ENCODE measurements around the gene METTL22. TPM values are rescaled to one million over a fixed set of nuclear protein-coding genes. Genes with fewer than 3 reads are reported as not detected.

METTL22 gene
- total RNA-seq, 4 donors from 2014 or later, result 20.2 to 70.3 (median 45.4) TPM

DNA sequence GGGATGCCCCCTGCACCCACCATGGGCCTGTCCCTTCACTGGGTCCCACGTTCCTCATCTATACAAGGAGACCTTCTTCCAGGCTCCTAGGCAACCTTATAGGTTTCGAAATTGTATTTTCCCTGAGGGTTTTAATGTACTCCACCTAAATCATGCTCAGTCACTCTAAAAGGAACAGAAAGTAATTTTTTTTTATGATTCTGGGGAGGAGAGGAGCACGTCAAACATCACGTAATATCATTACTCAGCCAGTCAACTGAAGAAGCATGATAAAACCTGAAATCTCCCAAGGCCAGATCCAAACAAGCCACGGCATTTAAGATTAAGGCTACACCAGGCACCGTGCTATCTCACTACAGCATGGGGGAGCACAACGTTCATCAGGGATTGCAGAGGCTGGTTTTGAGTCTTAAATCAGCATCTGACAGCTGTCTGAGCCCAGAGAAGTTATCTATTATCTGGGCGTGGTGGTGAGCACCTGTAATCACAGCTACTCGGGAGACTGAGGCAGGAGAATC lies 27.3 kb upstream of the METTL22 start:
- H3K27me3 ChIP-seq, result peaks cover 4 to 6% of the 10 kb centered on the region in 2 donors
- H3K27ac ChIP-seq, result no peak overlapping the region
- H3K36me3 ChIP-seq, result no peaks in the 10 kb centered on the region
- H3K4me3 ChIP-seq, result no peak overlapping the region
- DNase-seq, result no peak
- no peaks in the 10 kb centered on the region for H3K9me3 ChIP-seq
- intact Hi-C loops (cut with DNase I; ENCODE audit: low total_unique reads), result no loop called here
- no peaks in the 10 kb centered on the region for H3K4me1 ChIP-seq
- TF ChIP-seq POLR2A (IDR thresholded peaks at IDR 0.05) (no peak), CTCF (IDR thresholded peaks at IDR 0.05) (no peak)

- Histone ChIP-seq H3K4me1 (no peaks in the 10 kb centered on the region), H3K27ac (no peak overlapping the region), H3K27me3 (no peaks in the 10 kb centered on the region), H3K36me3 (no peaks in the 10 kb centered on the region), H3K4me3 (no peak overlapping the region), H3K9me3 (no peaks in the 10 kb centered on the region)
- intact Hi-C loops (cut with DNase I; ENCODE audit: low total_unique reads), result no loop called here
- TF ChIP-seq POLR2A (IDR thresholded peaks at IDR 0.05), result no peak
- no peak for TF ChIP-seq CTCF (IDR thresholded peaks at IDR 0.05)
- no peak for DNase-seq
These were observed 25.7 kb upstream of the METTL22 start for GRCh38 chr16:8595783-8596182.

DNA sequence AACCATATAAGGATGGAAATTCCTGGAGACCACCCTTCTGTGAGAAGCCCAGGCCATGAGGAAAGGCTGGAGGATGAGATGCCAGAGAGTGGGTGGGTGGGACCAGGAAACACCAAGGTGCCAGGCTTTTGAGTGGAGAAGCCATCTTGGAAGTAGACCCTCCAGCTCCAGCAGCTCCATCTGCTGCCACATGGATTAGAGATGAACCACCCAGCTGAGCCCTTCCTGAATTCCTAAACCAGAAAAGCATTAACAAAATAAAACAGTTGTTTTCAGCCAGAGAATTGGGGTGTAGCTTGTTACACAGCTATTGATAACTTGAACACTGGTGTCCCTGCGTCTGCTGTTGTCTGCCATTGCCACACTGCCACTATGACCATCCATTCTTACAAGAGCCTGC lies 24.9 kb upstream of the METTL22 start:
- Histone ChIP-seq H3K27ac (no peak overlapping the region), H3K27me3 (no peaks in the 10 kb centered on the region), H3K9me3 (no peaks in the 10 kb centered on the region), H3K4me1 (no peaks in the 10 kb centered on the region), H3K36me3 (no peaks in the 10 kb centered on the region), H3K4me3 (no peak overlapping the region)
- TF ChIP-seq CTCF (IDR thresholded peaks at IDR 0.05), result no peak
- no peak for TF ChIP-seq POLR2A (IDR thresholded peaks at IDR 0.05)
- intact Hi-C loops (cut with DNase I; ENCODE audit: low total_unique reads), result no loop called here
- no peak for DNase-seq

DNA sequence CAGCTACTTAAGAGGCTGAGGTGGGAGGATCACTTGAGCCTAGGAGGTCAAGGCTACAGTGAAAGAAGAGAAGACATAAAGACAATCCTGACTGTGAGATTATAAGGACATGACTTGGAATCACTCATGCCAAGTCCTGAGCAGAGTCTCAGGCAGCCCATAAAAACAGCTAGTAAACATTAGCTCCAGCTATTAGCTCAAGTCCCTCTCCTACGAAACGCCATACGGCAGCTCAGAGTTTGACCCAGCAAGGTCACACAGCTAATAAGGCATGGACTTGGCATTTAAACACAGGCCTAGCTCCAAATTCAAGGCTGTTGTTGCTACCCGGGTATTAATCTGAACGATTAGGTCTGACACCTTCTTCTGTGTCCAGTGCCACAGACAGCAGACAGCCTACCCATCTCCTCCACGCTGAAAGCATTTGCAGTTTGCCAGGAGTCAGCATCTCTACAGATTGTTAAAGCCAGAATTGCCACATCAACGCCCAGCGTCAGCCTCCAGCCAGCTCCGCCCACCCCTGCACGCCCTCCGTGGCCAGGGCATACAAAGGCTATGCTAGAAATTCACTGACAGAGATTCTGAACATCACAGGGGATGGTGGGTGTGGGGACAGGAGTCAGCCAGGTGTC lies 21.2 kb upstream of the METTL22 start:
- intact Hi-C loops (cut with DNase I; ENCODE audit: low total_unique reads), result no loop called here
- no peaks in the 10 kb centered on the region for H3K27me3 ChIP-seq
- H3K36me3 ChIP-seq, result no peaks in the 10 kb centered on the region
- H3K9me3 ChIP-seq, result no peaks in the 10 kb centered on the region
- no peak overlapping the region for H3K27ac ChIP-seq
- DNase-seq, result no peak
- TF ChIP-seq POLR2A (IDR thresholded peaks at IDR 0.05) (no peak), CTCF (IDR thresholded peaks at IDR 0.05) (no peak)
- no peak overlapping the region for H3K4me3 ChIP-seq
- H3K4me1 ChIP-seq, result no peaks in the 10 kb centered on the region

GRCh38 chr16:8605554-8605953 lies 15.9 kb upstream of the METTL22 start:
- no peak for TF ChIP-seq CTCF (IDR thresholded peaks at IDR 0.05)
- no peak for TF ChIP-seq POLR2A (IDR thresholded peaks at IDR 0.05)
- H3K9me3 ChIP-seq, result no peaks in the 10 kb centered on the region
- intact Hi-C loops (cut with DNase I; ENCODE audit: low total_unique reads), result no loop called here
- H3K4me3 ChIP-seq, result no peak overlapping the region
- H3K36me3 ChIP-seq, result no peaks in the 10 kb centered on the region
- no peaks in the 10 kb centered on the region for H3K27me3 ChIP-seq
- DNase-seq, result no peak
- H3K4me1 ChIP-seq, result no peaks in the 10 kb centered on the region
- no peak overlapping the region for H3K27ac ChIP-seq
